GM18505 (cell line): ENCODE results near the gene CDKN2B-AS1.

ENCODE experiments used
- ATAC-seq: cut with Tn5 transposase; IDR thresholded peaks from one replicate; pipeline ENCODE4 v1.9.1; 2021; ENCODE audit not compliant: unreplicated experiment
- POLR2A ChIP-seq: IDR thresholded peaks from 4 replicates; pipeline ENCODE4 v1.6.1; 2011; ENCODE audit warnings: borderline replicate concordance; ENCODE audit not compliant: insufficient read depth, insufficient read length; ENCODE audit errors: extremely low read depth

Gene CDKN2B-AS1

GRCh38 chr9:22148528-22148875 lies 153.9 kb downstream of the CDKN2B-AS1 start:
- no peak for ATAC-seq
- no peak for TF ChIP-seq POLR2A

- TF ChIP-seq POLR2A, result no peak
- ATAC-seq, result no peak
Measured at GRCh38 chr9:22148876-22149637, 154.5 kb downstream of the CDKN2B-AS1 start.

GRCh38 chr9:22154064-22154463 lies 159.5 kb downstream of the CDKN2B-AS1 start:
- TF ChIP-seq POLR2A, result no peak
- no peak for ATAC-seq

- no peak for TF ChIP-seq POLR2A
- ATAC-seq, result no peak
Measured at GRCh38 chr9:22156586-22156985, 162.0 kb downstream of the CDKN2B-AS1 start.

- ATAC-seq, result no peak
- no peak for TF ChIP-seq POLR2A
Measured at GRCh38 chr9:22157276-22157675, 162.7 kb downstream of the CDKN2B-AS1 start.

- no peak for TF ChIP-seq POLR2A
Measured at GRCh38 chr9:22157828-22158227, 163.2 kb downstream of the CDKN2B-AS1 start.

GRCh38 chr9:22158271-22158670 lies 163.7 kb downstream of the CDKN2B-AS1 start:
- no peak for ATAC-seq

More at GRCh38 chr9:22157828-22158227, 163.2 kb downstream of the CDKN2B-AS1 start:
- ATAC-seq, result no peak

GRCh38 chr9:22158927-22159346 lies 164.3 kb downstream of the CDKN2B-AS1 start:
- no peak for ATAC-seq
- no peak for TF ChIP-seq POLR2A

More at GRCh38 chr9:22158271-22158670, 163.7 kb downstream of the CDKN2B-AS1 start:
- no peak for TF ChIP-seq POLR2A

- TF ChIP-seq POLR2A, result no peak
- no peak for ATAC-seq
Measured at GRCh38 chr9:22159586-22159985, 165.0 kb downstream of the CDKN2B-AS1 start.

GRCh38 chr9:22160221-22160620 lies 165.6 kb downstream of the CDKN2B-AS1 start:
- no peak for TF ChIP-seq POLR2A
- no peak for ATAC-seq

GRCh38 chr9:22165144-22165543 lies 170.6 kb downstream of the CDKN2B-AS1 start:
- no peak for ATAC-seq
- no peak for TF ChIP-seq POLR2A

GRCh38 chr9:22169243-22169642 lies 174.7 kb downstream of the CDKN2B-AS1 start:
- ATAC-seq, result no peak
- no peak for TF ChIP-seq POLR2A

GRCh38 chr9:22169727-22170503 lies 175.3 kb downstream of the CDKN2B-AS1 start:
- ATAC-seq, result no peak
- no peak for TF ChIP-seq POLR2A
